Sigmoid colon (tissue), 3 donors: ENCODE measurements around the gene RXFP4.

Experiments
- CTCF ChIP-seq, 4 experiments: fragments of 450-650 bp in 3 of 4; fragments of 200-600 bp in 1 of 4; IDR thresholded peaks; one replicate each; pipeline ENCODE4 v1.5.1; 2016 to 2019; ENCODE audit warnings: antibody characterized with exemption in 4 of 4, mild to moderate bottlenecking in 3 of 4, moderate library complexity in 2 of 4
- POLR2A ChIP-seq, 2 donors: fragments of 450-650 bp; IDR thresholded peaks; one replicate each; pipeline ENCODE4 v1.6.1; 2016; ENCODE audit warnings: antibody characterized with exemption in 2 of 2, mild to moderate bottlenecking in 2 of 2, moderate library complexity in 2 of 2

GRCh38 chr1:155911156-155912055 is 30.0 kb upstream of the RXFP4 start, which contains the start of gene RIT1:
- peak; percentile 36 to 50 for TF ChIP-seq POLR2A (IDR thresholded peaks at IDR 0.05)
- peak in 3 of 4 experiments; percentile 18 to 31 (median 18) for TF ChIP-seq CTCF (IDR thresholded peaks at IDR 0.05)
